Vagina (tissue), 2 donors: ENCODE measurements around the gene FAM171A1. TPM values are rescaled to one million over a fixed set of nuclear protein-coding genes. Genes with fewer than 3 reads are reported as not detected.

ENCODE experiments used
- DNase-seq, 2 donors: peaks; one replicate each; pipeline ENCODE4 v3.0.0-alpha.2; 2017; ENCODE audit errors: extremely low spot score in 2 of 2
- H3K27ac ChIP-seq: fragments of 200-600 bp; sonication (generic); one replicate; pipeline ENCODE4 v1.5.1; 2019
- H3K27me3 ChIP-seq: fragments of 200-600 bp; sonication (generic); one replicate; pipeline ENCODE4 v1.5.1; 2019
- H3K36me3 ChIP-seq, 2 donors: fragments of 200-600 bp; sonication (generic); one replicate each; pipeline ENCODE4 v1.5.1; 2017 to 2019
- H3K4me1 ChIP-seq: fragments of 200-600 bp; sonication (generic); one replicate; pipeline ENCODE4 v1.5.1; 2019
- H3K4me3 ChIP-seq, 2 donors: fragments of 200-600 bp; sonication (generic); 1 replicate in 1 of 2; 2 replicates in 1 of 2; pipeline ENCODE4 v1.5.1; 2016 to 2019
- H3K9me3 ChIP-seq: fragments of 200-600 bp; sonication (generic); one replicate; pipeline ENCODE4 v1.5.1; 2019
- CTCF ChIP-seq, 3 experiments: fragments of 450-650 bp in 2 of 3; fragments of 200-600 bp in 1 of 3; sonication (generic) in 1 of 3; IDR thresholded peaks; one replicate each; pipeline ENCODE4 v1.5.1; 2017 to 2019; ENCODE audit warnings: antibody characterized with exemption in 3 of 3, mild to moderate bottlenecking in 2 of 3, moderate library complexity in 2 of 3
- POLR2A ChIP-seq, 2 donors: fragments of 450-650 bp; IDR thresholded peaks; one replicate each; pipeline ENCODE4 v1.6.1; 2017; ENCODE audit warnings: antibody characterized with exemption in 2 of 2, mild to moderate bottlenecking in 2 of 2, moderate library complexity in 2 of 2
- POLR2AphosphoS5 ChIP-seq, 2 donors: sonication (generic); formaldehyde crosslinking; IDR thresholded peaks; one replicate each; pipeline ENCODE4 v1.9.0; 2017; ENCODE audit warnings: antibody characterized with exemption in 2 of 2, mild to moderate bottlenecking in 2 of 2, low read depth in 1 of 2; ENCODE audit not compliant: insufficient read depth in 1 of 2
- intact Hi-C: fragments of 100-400 bp; cut with DNase I; formaldehyde crosslinking; loops from one replicate; pipeline ENCODE4 v1.15.1; 2023
- total RNA-seq: library from RNA; depleted of rRNA; stranded (reverse); fragments of >200 nt; gene quantifications from one replicate; pipeline ENCODE4 v1.2.3, GENCODE V29; 2016

FAM171A1 gene
- total RNA-seq, 1 donor from 2014 or later, result 8.6 TPM

- H3K4me1 ChIP-seq, result peaks cover 25% of the 10 kb centered on the region
- H3K4me3 ChIP-seq, result peak overlapping the region; percentile 38 to 95
- H3K9me3 ChIP-seq, result no peaks in the 10 kb centered on the region
- peak overlapping the region; percentile 21 for H3K27ac ChIP-seq
- intact Hi-C loops, result no loop called here
- DNase-seq, result peak; percentile 95 to 97
- no peaks in the 10 kb centered on the region for H3K27me3 ChIP-seq
- no peaks in the 10 kb centered on the region for H3K36me3 ChIP-seq
- TF ChIP-seq POLR2AphosphoS5 (IDR thresholded peaks at IDR 0.05; ENCODE audit: insufficient read depth in 1 of 2, low read depth in 1 of 2), result no peak
Observed at GRCh38 chr10:15168786-15169554, 202.1 kb downstream of the FAM171A1 start.

- peak within 1 kb of the TSS; percentile 95 to 96 for H3K4me3 ChIP-seq
- TF ChIP-seq CTCF (IDR thresholded peaks at IDR 0.05) (peak in 1 of 3 experiments; percentile 31), POLR2A (IDR thresholded peaks at IDR 0.05) (peak; percentile 64 to 96), POLR2AphosphoS5 (IDR thresholded peaks at IDR 0.05; ENCODE audit: insufficient read depth in 1 of 2, low read depth in 1 of 2) (peak in 1 of 2 donors; percentile 89)
- H3K36me3 ChIP-seq, result no peaks in the 10 kb centered on the region
- intact Hi-C loops, result no loop called here
- no peaks in the 10 kb centered on the region for H3K27me3 ChIP-seq
- H3K27ac ChIP-seq, result peak within 1 kb of the TSS; percentile 92
- peak in 1 of 2 donors; percentile 92 for DNase-seq
- H3K9me3 ChIP-seq, result no peaks in the 10 kb centered on the region
- peaks cover 29% of the 10 kb centered on the region for H3K4me1 ChIP-seq
Observed at GRCh38 chr10:15168291-15168785, 202.8 kb downstream of the FAM171A1 start, which contains the start of gene NMT2. Gene NMT2, minus strand, starts transcription at chr10:15168693. Its CDS starts 81 bp downstream, at chr10:15168612.

GRCh38 chr10:15167411-15168290 lies 203.4 kb downstream of the FAM171A1 start:
- Histone ChIP-seq H3K4me1 (peaks cover 34% of the 10 kb centered on the region), H3K36me3 (no peaks in the 10 kb centered on the region), H3K27ac (peak overlapping the region; percentile 92), H3K4me3 (peak overlapping the region; percentile 95 to 96), H3K9me3 (no peaks in the 10 kb centered on the region), H3K27me3 (no peaks in the 10 kb centered on the region)
- intact Hi-C loops, result no loop called here
- DNase-seq, result peak in 1 of 2 donors; percentile 90
- TF ChIP-seq POLR2A (IDR thresholded peaks at IDR 0.05), result no peak
- TF ChIP-seq CTCF (IDR thresholded peaks at IDR 0.05), result peak in 1 of 3 experiments; percentile 38
- TF ChIP-seq POLR2AphosphoS5 (IDR thresholded peaks at IDR 0.05; ENCODE audit: insufficient read depth in 1 of 2, low read depth in 1 of 2), result no peak

- H3K4me1 ChIP-seq, result peaks cover 37% of the 10 kb centered on the region
- TF ChIP-seq POLR2AphosphoS5 (IDR thresholded peaks at IDR 0.05; ENCODE audit: insufficient read depth in 1 of 2, low read depth in 1 of 2) (no peak), POLR2A (IDR thresholded peaks at IDR 0.05) (no peak), CTCF (IDR thresholded peaks at IDR 0.05) (no peak)
- no peaks in the 10 kb centered on the region for H3K9me3 ChIP-seq
- peak overlapping the region in 1 of 2 donors; percentile 96 for H3K4me3 ChIP-seq
- H3K27ac ChIP-seq, result no peak overlapping the region
- DNase-seq, result no peak
- no peaks in the 10 kb centered on the region for H3K27me3 ChIP-seq
- intact Hi-C loops, result no loop called here
- no peaks in the 10 kb centered on the region for H3K36me3 ChIP-seq
Observed at GRCh38 chr10:15166325-15166724, 204.8 kb downstream of the FAM171A1 start.

GRCh38 chr10:15163253-15163828 lies 207.7 kb downstream of the FAM171A1 start:
- no peaks in the 10 kb centered on the region for H3K27me3 ChIP-seq
- intact Hi-C loops, result no loop called here

More at GRCh38 chr10:15163253-15163828, 207.7 kb downstream of the FAM171A1 start:
- Histone ChIP-seq H3K4me3 (no peak overlapping the region), H3K4me1 (peaks cover 38% of the 10 kb centered on the region), H3K27ac (no peak overlapping the region), H3K9me3 (no peaks in the 10 kb centered on the region), H3K36me3 (no peaks in the 10 kb centered on the region)
- TF ChIP-seq CTCF (IDR thresholded peaks at IDR 0.05) (no peak), POLR2A (IDR thresholded peaks at IDR 0.05) (no peak), POLR2AphosphoS5 (IDR thresholded peaks at IDR 0.05; ENCODE audit: insufficient read depth in 1 of 2, low read depth in 1 of 2) (no peak)
- DNase-seq, result no peak
